H9 (cell line): ENCODE results near the gene TNC. TPM values are rescaled to one million over a fixed set of nuclear protein-coding genes. Genes with fewer than 3 reads are reported as not detected.

Experiments used
- DNase-seq: peaks from one replicate; pipeline ENCODE4 v3.0.0-alpha.2; 2017
- H2AFZ ChIP-seq: one replicate; pipeline ENCODE4 v1.6.1; 2013; ENCODE audit warnings: mild to moderate bottlenecking, low read length, control low read depth, moderate library complexity
- H2AK5ac ChIP-seq: 2 replicates; pipeline ENCODE4 v1.6.1; 2013; ENCODE audit warnings: low read length, control low read depth, mixed read lengths; ENCODE audit not compliant: insufficient read length
- H2BK120ac ChIP-seq: one replicate; pipeline ENCODE4 v1.6.1; 2013; ENCODE audit warnings: low read depth, mild to moderate bottlenecking, low read length, control low read depth, inconsistent platforms; ENCODE audit not compliant: poor library complexity, severe bottlenecking
- H2BK12ac ChIP-seq: 2 replicates; pipeline ENCODE4 v1.6.1; 2013; ENCODE audit warnings: low read length, control low read depth, mixed read lengths, low read depth; ENCODE audit not compliant: insufficient read length
- H2BK15ac ChIP-seq: 2 replicates; pipeline ENCODE4 v1.6.1; 2013; ENCODE audit warnings: low read depth, low read length, control low read depth
- H2BK20ac ChIP-seq: one replicate; pipeline ENCODE4 v1.6.1; 2013; ENCODE audit warnings: low read depth, mild to moderate bottlenecking, low read length, control low read depth, inconsistent platforms; ENCODE audit not compliant: poor library complexity, severe bottlenecking
- H2BK5ac ChIP-seq: 2 replicates; pipeline ENCODE4 v1.6.1; 2013; ENCODE audit warnings: low read length, control low read depth, mixed read lengths; ENCODE audit not compliant: insufficient read length
- H3K14ac ChIP-seq: 2 replicates; pipeline ENCODE4 v1.6.1; 2013; ENCODE audit warnings: low read length, control low read depth; ENCODE audit not compliant: insufficient read depth
- H3K18ac ChIP-seq: 2 replicates; pipeline ENCODE4 v1.6.1; 2013; ENCODE audit warnings: low read depth, mild to moderate bottlenecking, mixed read lengths, low read length, control low read depth; ENCODE audit not compliant: insufficient read length
- H3K23ac ChIP-seq: 2 replicates; pipeline ENCODE4 v1.6.1; 2013; ENCODE audit warnings: low read length, control low read depth, mixed read lengths, low read depth; ENCODE audit not compliant: insufficient read length
- H3K23me2 ChIP-seq: 2 replicates; pipeline ENCODE4 v1.6.1; 2013; ENCODE audit warnings: low read depth, mild to moderate bottlenecking, mixed read lengths, low read length, control low read depth; ENCODE audit not compliant: insufficient read length, poor library complexity, severe bottlenecking
- H3K27ac ChIP-seq: 2 replicates; pipeline ENCODE4 v1.5.1; 2013; ENCODE audit warnings: low read length, control low read depth, mixed read lengths, low read depth; ENCODE audit not compliant: insufficient read length
- H3K27me3 ChIP-seq: 2 replicates; pipeline ENCODE4 v1.6.1; 2013; ENCODE audit warnings: low read length, control low read depth, inconsistent platforms; ENCODE audit not compliant: insufficient read depth
- H3K4ac ChIP-seq: 2 replicates; pipeline ENCODE4 v1.6.1; 2013; ENCODE audit warnings: low read depth, mild to moderate bottlenecking, control low read depth, inconsistent platforms, low read length, moderate library complexity
- H3K4me1 ChIP-seq: 2 replicates; pipeline ENCODE4 v1.6.1; 2013; ENCODE audit warnings: low read length, control low read depth, inconsistent platforms; ENCODE audit not compliant: insufficient read depth
- H3K4me2 ChIP-seq: 2 replicates; pipeline ENCODE4 v1.6.1; 2013; ENCODE audit warnings: low read length, control low read depth, mixed read lengths; ENCODE audit not compliant: insufficient read length, insufficient read depth
- H3K56ac ChIP-seq: 2 replicates; pipeline ENCODE4 v1.6.1; 2013; ENCODE audit warnings: low read depth, mild to moderate bottlenecking, mixed read lengths, low read length, control low read depth; ENCODE audit not compliant: insufficient read length
- H3K79me1 ChIP-seq: 2 replicates; pipeline ENCODE4 v1.6.1; 2013; ENCODE audit warnings: low read depth, mild to moderate bottlenecking, moderate library complexity, low read length, control low read depth, inconsistent platforms; ENCODE audit not compliant: insufficient read depth, poor library complexity, severe bottlenecking
- H3K79me2 ChIP-seq: 2 replicates; pipeline ENCODE4 v1.6.1; 2013; ENCODE audit warnings: low read length, control low read depth, inconsistent platforms; ENCODE audit not compliant: insufficient read depth
- H3K9ac ChIP-seq: 2 replicates; pipeline ENCODE4 v1.6.1; 2013; ENCODE audit warnings: low read length, control low read depth, mixed read lengths; ENCODE audit not compliant: insufficient read length; ENCODE audit errors: extremely low read depth
- H3K9me3 ChIP-seq: one replicate; pipeline ENCODE4 v1.6.1; 2013; ENCODE audit warnings: low read depth, low read length, inconsistent platforms; ENCODE audit not compliant: control insufficient read depth
- H3T11ph ChIP-seq: one replicate; pipeline ENCODE4 v1.6.1; 2013; ENCODE audit warnings: mild to moderate bottlenecking, low read length, control low read depth, inconsistent platforms
- H4K20me1 ChIP-seq: one replicate; pipeline ENCODE4 v1.6.1; 2013; ENCODE audit not compliant: control insufficient read depth, insufficient read length, insufficient read depth
- H4K5ac ChIP-seq: 2 replicates; pipeline ENCODE4 v1.6.1; 2013; ENCODE audit warnings: low read depth, mild to moderate bottlenecking, mixed read lengths, low read length, control low read depth; ENCODE audit not compliant: insufficient read length
- H4K8ac ChIP-seq: replicated peaks from 2 replicates; pipeline ENCODE4 v1.6.1; 2013; ENCODE audit warnings: low read length, control low read depth, mixed read lengths, low read depth; ENCODE audit not compliant: insufficient read length
- H4K91ac ChIP-seq: 2 replicates; pipeline ENCODE4 v1.6.1; 2013; ENCODE audit warnings: low read depth, mild to moderate bottlenecking, moderate library complexity, mixed read lengths, low read length, control low read depth; ENCODE audit not compliant: insufficient read length
- H3K27ac Mint-ChIP-seq, 3 experiments: 2 replicates in 2 of 3; 3 replicates in 1 of 3; pipeline ENCODE4 v1.8.0; 2020 to 2021; ENCODE audit warnings: mixed read lengths in 3 of 3, mild to moderate bottlenecking in 1 of 3, moderate library complexity in 1 of 3
- H3K27me3 Mint-ChIP-seq: 2 replicates; pipeline ENCODE4 v1.8.0; 2021; ENCODE audit warnings: low read depth, mild to moderate bottlenecking, moderate library complexity, mixed read lengths
- H3K36me3 Mint-ChIP-seq, 3 experiments: 2 replicates in 2 of 3; 3 replicates in 1 of 3; pipeline ENCODE4 v1.8.0; 2020 to 2021; ENCODE audit warnings: low read depth in 3 of 3, mixed read lengths in 3 of 3; ENCODE audit not compliant: insufficient read depth in 1 of 3
- H3K4me1 Mint-ChIP-seq, 2 experiments: 2 replicates each; pipeline ENCODE4 v1.8.0; 2020; ENCODE audit warnings: mixed read lengths in 2 of 2
- H3K4me3 Mint-ChIP-seq, 2 experiments: 2 replicates in 1 of 2; 3 replicates in 1 of 2; pipeline ENCODE4 v1.8.0; 2020 to 2021; ENCODE audit warnings: mild to moderate bottlenecking in 2 of 2, mixed read lengths in 2 of 2, moderate library complexity in 1 of 2
- H3K9me3 Mint-ChIP-seq, 2 experiments: 2 replicates in 1 of 2; 3 replicates in 1 of 2; pipeline ENCODE4 v1.8.0; 2020; ENCODE audit warnings: mild to moderate bottlenecking in 2 of 2, mixed read lengths in 2 of 2, moderate library complexity in 1 of 2
- WGBS: extraction: QIAGEN DNeasy Blood & Tissue Kit; methylation state at CpG from one replicate; pipeline ENCODE4 v1.1.7; 2013; ENCODE audit warnings: missing lambda C conversion rate, low lambda C conversion rate, mixed read lengths; ENCODE audit not compliant: insufficient read length; ENCODE audit errors: extremely low coverage; 5-methylcytosine and 5-hydroxymethylcytosine counted together
- total RNA-seq: library from RNA; stranded (reverse); gene quantifications from 2 replicates; pipeline ENCODE4 v1.2.1, GENCODE V29; 2021
- TF ChIP-seq, protein P1 (sequence below): fragments of 200-600 bp; sonication (generic); conservative IDR thresholded peaks from 3 replicates; pipeline ENCODE4 v1.8.0; 2021; ENCODE audit warnings: antibody characterized with exemption, mild to moderate bottlenecking

Gene TNC
- total RNA-seq, 1 experiment from 2014 or later, result 0.63 TPM

- H3K27ac ChIP-seq, result no peak overlapping the region
- no peaks in the 10 kb centered on the region for H3K79me1 ChIP-seq
- no peak overlapping the region for H3K23ac ChIP-seq
- no peaks in the 10 kb centered on the region for H3K9me3 ChIP-seq
- Mint-ChIP-seq H3K4me1 (no peaks in the 10 kb centered on the region), H3K27ac (no peak overlapping the region), H3K9me3 (no peaks in the 10 kb centered on the region), H3K27me3 (peaks cover 73% of the 10 kb centered on the region), H3K36me3 (no peaks in the 10 kb centered on the region), H3K4me3 (no peak overlapping the region)
- DNase-seq, result no peak
- H4K5ac ChIP-seq, result no peak overlapping the region
- no peaks in the 10 kb centered on the region; the same call in 1 of the 2 replicates for H3K79me2 ChIP-seq
- TF ChIP-seq, protein P1, sequence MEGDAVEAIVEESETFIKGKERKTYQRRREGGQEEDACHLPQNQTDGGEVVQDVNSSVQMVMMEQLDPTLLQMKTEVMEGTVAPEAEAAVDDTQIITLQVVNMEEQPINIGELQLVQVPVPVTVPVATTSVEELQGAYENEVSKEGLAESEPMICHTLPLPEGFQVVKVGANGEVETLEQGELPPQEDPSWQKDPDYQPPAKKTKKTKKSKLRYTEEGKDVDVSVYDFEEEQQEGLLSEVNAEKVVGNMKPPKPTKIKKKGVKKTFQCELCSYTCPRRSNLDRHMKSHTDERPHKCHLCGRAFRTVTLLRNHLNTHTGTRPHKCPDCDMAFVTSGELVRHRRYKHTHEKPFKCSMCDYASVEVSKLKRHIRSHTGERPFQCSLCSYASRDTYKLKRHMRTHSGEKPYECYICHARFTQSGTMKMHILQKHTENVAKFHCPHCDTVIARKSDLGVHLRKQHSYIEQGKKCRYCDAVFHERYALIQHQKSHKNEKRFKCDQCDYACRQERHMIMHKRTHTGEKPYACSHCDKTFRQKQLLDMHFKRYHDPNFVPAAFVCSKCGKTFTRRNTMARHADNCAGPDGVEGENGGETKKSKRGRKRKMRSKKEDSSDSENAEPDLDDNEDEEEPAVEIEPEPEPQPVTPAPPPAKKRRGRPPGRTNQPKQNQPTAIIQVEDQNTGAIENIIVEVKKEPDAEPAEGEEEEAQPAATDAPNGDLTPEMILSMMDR, result no peak
- no peaks in the 10 kb centered on the region for H3K23me2 ChIP-seq
- no peak overlapping the region for H4K91ac ChIP-seq
- no peaks in the 10 kb centered on the region for H3K4me1 ChIP-seq
- no peak overlapping the region for H2AFZ ChIP-seq
- no peak overlapping the region for H3K18ac ChIP-seq
- H3K14ac ChIP-seq, result no peak overlapping the region
- H2BK5ac ChIP-seq, result no peak overlapping the region
- H2BK120ac ChIP-seq, result no peak overlapping the region
- H2BK15ac ChIP-seq, result no peak overlapping the region
- no peak overlapping the region for H3K56ac ChIP-seq
- no peak overlapping the region for H2AK5ac ChIP-seq
- no peaks in the 10 kb centered on the region for H4K20me1 ChIP-seq
- H3T11ph ChIP-seq, result no peak overlapping the region
- no peaks in the 10 kb centered on the region for H3K27me3 ChIP-seq
- H2BK20ac ChIP-seq, result no peak overlapping the region
- H4K8ac ChIP-seq, result no peak overlapping the region
- no peak overlapping the region for H3K9ac ChIP-seq
- H3K4ac ChIP-seq, result no peak overlapping the region
- no CpG with 5 or more reads among the region's 7 CpGs for WGBS
- no peak overlapping the region for H3K4me2 ChIP-seq
- H2BK12ac ChIP-seq, result no peak overlapping the region
Observed at GRCh38 chr9:115000217-115000639, 117.7 kb downstream of the TNC start.
